Ovary (tissue), 3 donors: ENCODE data around the gene CGB1.

Experiments used
- CTCF ChIP-seq, 3 donors: fragments of 450-650 bp in 2 of 3; fragments of 200-600 bp in 1 of 3; IDR thresholded peaks; one replicate each; pipeline versions ENCODE4 v1.5.1 to v1.8.0; 2016 to 2022; ENCODE audit warnings: antibody characterized with exemption in 3 of 3, mild to moderate bottlenecking in 1 of 3
- EP300 ChIP-seq: sonication (generic); formaldehyde crosslinking; IDR thresholded peaks from one replicate; pipeline ENCODE4 v1.6.1; 2017; ENCODE audit warnings: antibody characterized with exemption
- donor health status: DM: no; HTN: no; CAD: no.

GRCh38 chr19:49064029-49064629 lies 27.4 kb upstream of the CGB1 start:
- TF ChIP-seq EP300 (no peak), CTCF (IDR thresholded peaks at IDR 0.05) (no peak)
